NB4 (cell line): ENCODE measurements around the gene VPS37D.
"Not testable (repeated sequence)": the region's sequence is repeated elsewhere in the genome, so short reads cannot be mapped to it uniquely, and the experiment has no call there.

Experiments
- DNase-seq: peaks from one replicate; pipeline ENCODE4 v3.0.0; 2010; ENCODE audit warnings: low read depth
- H3K4me3 ChIP-seq: one replicate; pipeline ENCODE4 v1.5.1; 2011; ENCODE audit warnings: mild to moderate bottlenecking, low read depth, low read length, moderate library complexity
- MYC ChIP-seq: IDR thresholded peaks from 2 replicates; pipeline ENCODE4 v1.6.1; 2011; ENCODE audit warnings: low read depth, low read length
- POLR2A ChIP-seq: IDR thresholded peaks from 2 replicates; pipeline ENCODE4 v1.6.1; 2011; ENCODE audit warnings: mild to moderate bottlenecking; ENCODE audit not compliant: insufficient read length; ENCODE audit errors: extremely low read depth
- TF ChIP-seq, protein P1 (sequence below): IDR thresholded peaks from 2 replicates; pipeline ENCODE4 v1.6.1; 2011; ENCODE audit warnings: low read depth, low read length
- TF ChIP-seq, protein P2 (sequence below): IDR thresholded peaks from one replicate; pipeline ENCODE4 v1.5.1; 2012; ENCODE audit warnings: low read depth, low read length

Gene VPS37D

DNA sequence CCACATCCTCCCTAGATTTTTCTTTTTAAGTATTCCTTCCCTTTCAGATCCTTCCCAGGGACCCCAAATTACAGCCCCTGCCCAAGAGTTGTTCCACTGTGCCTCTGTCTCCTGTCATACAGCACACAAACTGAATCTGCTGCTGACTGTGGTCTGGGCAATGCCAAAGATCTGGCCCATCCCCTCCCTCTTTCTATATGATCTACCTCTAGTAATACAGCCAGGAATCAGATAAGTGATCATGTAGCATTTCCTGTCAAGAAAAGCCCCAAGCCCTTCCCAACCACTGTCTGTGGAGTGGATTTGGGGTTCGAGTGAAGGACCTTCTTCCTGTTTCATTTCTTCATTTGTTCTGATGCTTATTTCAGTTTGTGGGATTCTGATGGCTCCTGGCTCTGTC lies 45.1 kb downstream of the VPS37D start:
- H3K4me3 ChIP-seq = no peak overlapping the region
- DNase-seq = no peak
- no peak for TF ChIP-seq POLR2A
- TF ChIP-seq, protein P1, sequence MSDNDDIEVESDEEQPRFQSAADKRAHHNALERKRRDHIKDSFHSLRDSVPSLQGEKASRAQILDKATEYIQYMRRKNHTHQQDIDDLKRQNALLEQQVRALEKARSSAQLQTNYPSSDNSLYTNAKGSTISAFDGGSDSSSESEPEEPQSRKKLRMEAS = no peak
- TF ChIP-seq MYC = no peak
- TF ChIP-seq, protein P2, sequence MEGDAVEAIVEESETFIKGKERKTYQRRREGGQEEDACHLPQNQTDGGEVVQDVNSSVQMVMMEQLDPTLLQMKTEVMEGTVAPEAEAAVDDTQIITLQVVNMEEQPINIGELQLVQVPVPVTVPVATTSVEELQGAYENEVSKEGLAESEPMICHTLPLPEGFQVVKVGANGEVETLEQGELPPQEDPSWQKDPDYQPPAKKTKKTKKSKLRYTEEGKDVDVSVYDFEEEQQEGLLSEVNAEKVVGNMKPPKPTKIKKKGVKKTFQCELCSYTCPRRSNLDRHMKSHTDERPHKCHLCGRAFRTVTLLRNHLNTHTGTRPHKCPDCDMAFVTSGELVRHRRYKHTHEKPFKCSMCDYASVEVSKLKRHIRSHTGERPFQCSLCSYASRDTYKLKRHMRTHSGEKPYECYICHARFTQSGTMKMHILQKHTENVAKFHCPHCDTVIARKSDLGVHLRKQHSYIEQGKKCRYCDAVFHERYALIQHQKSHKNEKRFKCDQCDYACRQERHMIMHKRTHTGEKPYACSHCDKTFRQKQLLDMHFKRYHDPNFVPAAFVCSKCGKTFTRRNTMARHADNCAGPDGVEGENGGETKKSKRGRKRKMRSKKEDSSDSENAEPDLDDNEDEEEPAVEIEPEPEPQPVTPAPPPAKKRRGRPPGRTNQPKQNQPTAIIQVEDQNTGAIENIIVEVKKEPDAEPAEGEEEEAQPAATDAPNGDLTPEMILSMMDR = no peak

DNA sequence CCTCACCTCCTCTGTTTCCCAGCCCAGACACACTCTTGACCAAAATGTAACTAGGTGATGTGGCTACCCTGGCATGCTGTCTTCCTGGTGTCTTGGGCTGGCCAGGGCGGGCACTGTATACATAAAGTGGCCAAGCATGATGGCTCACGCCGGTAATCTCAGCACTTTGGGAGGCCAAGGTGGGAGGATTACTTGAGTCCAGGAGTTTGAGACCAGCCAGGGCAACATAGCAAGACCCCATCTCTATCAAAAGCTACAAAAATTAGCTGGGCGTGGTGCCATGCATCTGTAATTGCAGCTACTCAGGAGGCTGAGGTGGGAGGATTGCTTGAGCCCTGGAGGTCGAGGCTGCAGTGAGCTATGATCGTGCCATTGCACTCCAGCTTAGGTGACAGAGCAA lies 45.7 kb downstream of the VPS37D start:
- not testable (repeated sequence) for H3K4me3 ChIP-seq, DNase-seq

DNA sequence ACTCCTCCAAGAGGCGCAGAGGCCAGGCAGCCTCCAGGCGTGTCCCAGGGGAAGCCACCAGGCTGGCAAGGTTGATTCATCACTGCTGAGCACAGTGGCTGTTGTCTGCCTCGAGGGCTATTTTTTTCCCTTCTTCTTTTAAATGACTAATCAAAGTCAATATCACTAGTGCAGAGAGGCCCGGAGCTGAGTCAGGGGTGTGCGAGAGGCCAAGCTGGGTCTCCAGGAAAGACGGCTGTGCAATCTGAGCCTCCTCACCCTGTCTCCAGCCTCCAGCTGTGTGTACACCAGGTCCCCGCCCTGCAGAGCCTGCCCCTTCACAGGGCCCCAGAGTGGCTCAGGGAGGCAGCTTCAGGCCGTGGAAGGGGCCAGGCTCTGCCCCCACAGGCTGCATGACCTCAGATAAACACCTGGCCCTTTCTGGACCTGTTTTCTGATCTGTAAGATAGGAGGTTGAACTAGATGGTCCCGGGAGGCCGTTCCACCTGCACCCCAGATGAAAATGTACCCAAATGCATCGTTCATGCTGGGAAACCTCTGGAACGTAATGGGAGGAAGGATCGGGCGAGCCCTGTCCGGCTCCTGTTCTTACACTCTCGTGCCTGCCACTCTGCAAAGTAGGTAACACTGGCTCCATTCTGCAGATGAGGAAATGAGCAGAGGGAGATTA lies 48.2 kb downstream of the VPS37D start:
- TF ChIP-seq POLR2A (peak; percentile 14), MYC (peak; percentile 63; the same call in 1 of the 2 replicates)
- TF ChIP-seq, protein P2 = no peak
- TF ChIP-seq, protein P1 = peak; percentile 39; the same call in 1 of the 2 replicates
- peak; percentile 99 for DNase-seq
- no peak overlapping the region for H3K4me3 ChIP-seq

DNA sequence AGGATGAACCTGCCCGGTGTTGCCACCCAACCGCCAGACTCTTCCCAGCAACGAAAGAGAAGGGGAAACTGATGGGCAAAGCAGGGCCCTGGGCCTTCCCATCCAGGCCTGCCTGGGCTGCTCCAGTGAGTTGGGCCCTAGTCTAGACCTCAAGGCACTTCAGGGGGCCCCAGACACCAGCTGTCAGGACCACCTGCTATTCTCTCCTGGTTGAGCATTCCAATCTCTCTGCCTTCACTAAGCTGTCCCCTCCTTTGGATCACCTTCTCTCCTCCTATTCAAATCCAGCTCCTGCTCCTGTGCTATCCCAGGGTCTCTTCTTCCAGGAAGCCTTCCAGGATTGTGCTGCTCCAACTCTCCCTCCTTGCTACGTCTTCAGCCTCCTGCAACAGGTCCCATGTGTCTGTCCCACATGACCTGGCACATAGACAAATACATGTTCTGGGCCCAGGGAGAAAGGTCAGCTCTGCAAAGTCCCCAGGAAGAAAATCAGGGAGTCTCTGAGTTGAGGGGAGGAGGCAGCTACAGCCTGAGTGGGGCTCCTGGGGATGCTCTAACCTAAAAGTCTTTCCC lies 48.8 kb downstream of the VPS37D start:
- DNase-seq = no peak
- no peak for TF ChIP-seq POLR2A
- no peak for TF ChIP-seq MYC
- TF ChIP-seq, protein P2 = no peak
- TF ChIP-seq, protein P1 = no peak
- no peak overlapping the region for H3K4me3 ChIP-seq

DNA sequence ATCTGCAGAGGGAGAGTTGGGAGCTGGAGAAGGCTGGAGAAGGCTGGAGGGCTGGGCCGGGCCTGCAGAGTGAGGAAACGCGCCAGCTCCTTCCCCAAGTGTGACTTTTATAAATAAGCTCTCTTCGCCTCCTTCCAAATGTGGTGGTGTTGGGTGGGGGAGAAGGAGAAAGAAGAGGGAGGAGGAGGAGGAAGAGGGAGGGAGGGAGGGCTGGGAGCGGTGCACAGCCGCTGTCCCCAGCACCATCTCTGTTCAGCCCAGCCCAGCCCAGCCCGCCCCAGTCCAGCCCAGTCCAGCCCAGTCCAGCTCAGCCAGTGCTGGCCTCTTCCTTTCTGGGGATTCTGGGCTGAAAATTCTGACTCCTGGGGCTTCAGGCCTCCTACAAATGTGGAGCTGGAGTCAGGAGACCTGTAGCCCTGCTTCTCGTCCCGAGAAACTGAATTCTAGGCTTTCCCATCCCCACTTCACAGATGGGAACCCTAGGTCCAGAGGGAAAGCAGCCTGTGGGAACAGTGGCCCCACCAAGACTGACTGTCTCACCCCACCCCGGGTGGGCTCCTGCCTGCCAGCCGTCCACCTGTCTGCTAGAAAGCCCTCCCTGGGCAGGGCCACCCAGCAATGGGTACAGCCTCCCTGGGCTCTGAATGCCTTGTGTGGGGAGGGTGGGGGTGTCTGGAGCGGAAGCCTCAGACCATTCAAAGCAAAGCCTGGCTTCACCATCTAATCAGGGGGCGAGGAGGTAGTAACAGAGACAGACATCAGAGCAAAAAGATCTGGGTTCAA lies 49.6 kb downstream of the VPS37D start:
- no peak for TF ChIP-seq MYC
- TF ChIP-seq, protein P1 = no peak
- TF ChIP-seq, protein P2 = no peak
- TF ChIP-seq POLR2A = no peak
- peak overlapping the region; percentile 49 for H3K4me3 ChIP-seq
- no peak for DNase-seq

DNA sequence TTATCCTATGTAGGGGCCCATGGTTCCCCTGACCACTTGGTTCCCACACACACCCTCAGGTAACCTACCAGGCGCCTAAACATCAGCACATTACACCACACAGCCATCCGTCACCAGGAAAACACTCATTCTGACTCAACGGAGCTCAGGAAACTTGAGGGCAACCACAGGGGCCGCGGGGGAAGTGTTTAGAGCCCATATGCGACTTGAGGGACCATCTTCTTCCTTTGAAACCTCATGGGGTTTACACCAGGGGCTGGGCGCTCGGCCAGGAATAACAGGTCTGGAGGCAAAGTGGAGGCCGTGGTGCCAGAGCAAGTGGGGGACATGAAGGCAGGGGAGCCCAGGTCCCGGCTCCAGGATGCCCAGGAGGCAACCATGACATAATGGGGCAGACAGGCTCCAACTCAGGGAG lies 50.4 kb downstream of the VPS37D start:
- TF ChIP-seq, protein P2 = no peak
- TF ChIP-seq MYC (peak; percentile 85), POLR2A (no peak)
- TF ChIP-seq, protein P1 = peak; percentile 82
- DNase-seq = peak; percentile 98
- peak overlapping the region; percentile 69 for H3K4me3 ChIP-seq
